AG10803 (cell line): ENCODE results near the gene RARRES2.

Source experiments
- DNase-seq: peaks from one replicate; pipeline ENCODE4 v3.0.0; 2010; ENCODE audit warnings: low read depth
- H3K4me3 ChIP-seq: 2 replicates; pipeline ENCODE4 v1.5.1; 2011; ENCODE audit warnings: mild to moderate bottlenecking, low read length, control low read depth
- TF ChIP-seq, protein P1 (sequence below): conservative IDR thresholded peaks from 2 replicates; pipeline ENCODE4 v1.5.1; 2011; ENCODE audit warnings: mild to moderate bottlenecking, low read length, control low read depth, inconsistent platforms

The RARRES2 gene

DNA sequence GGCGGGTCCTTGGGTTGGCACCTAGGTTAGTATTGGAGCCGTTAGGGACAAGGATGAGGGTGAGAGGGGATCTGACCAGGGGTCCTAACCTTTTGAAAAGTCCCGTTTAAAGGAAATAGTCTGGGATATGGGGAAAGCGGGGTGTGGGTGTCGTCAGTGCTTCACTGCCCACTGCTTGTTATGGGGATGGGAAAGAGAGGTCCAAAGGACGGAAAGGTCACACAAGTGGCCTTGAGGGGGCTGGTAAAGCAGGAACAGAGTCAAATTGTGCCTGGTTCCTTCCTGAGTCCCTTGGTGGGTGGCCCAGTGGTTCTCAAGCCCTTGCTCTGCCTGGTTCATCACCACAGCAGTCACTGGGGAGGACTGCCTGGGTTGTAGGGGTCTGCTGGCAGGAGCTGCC, 35.1 kb upstream of the RARRES2 start:
- TF ChIP-seq, protein P1, sequence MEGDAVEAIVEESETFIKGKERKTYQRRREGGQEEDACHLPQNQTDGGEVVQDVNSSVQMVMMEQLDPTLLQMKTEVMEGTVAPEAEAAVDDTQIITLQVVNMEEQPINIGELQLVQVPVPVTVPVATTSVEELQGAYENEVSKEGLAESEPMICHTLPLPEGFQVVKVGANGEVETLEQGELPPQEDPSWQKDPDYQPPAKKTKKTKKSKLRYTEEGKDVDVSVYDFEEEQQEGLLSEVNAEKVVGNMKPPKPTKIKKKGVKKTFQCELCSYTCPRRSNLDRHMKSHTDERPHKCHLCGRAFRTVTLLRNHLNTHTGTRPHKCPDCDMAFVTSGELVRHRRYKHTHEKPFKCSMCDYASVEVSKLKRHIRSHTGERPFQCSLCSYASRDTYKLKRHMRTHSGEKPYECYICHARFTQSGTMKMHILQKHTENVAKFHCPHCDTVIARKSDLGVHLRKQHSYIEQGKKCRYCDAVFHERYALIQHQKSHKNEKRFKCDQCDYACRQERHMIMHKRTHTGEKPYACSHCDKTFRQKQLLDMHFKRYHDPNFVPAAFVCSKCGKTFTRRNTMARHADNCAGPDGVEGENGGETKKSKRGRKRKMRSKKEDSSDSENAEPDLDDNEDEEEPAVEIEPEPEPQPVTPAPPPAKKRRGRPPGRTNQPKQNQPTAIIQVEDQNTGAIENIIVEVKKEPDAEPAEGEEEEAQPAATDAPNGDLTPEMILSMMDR: no peak
- no peak for DNase-seq
- no peak overlapping the region for H3K4me3 ChIP-seq

DNA sequence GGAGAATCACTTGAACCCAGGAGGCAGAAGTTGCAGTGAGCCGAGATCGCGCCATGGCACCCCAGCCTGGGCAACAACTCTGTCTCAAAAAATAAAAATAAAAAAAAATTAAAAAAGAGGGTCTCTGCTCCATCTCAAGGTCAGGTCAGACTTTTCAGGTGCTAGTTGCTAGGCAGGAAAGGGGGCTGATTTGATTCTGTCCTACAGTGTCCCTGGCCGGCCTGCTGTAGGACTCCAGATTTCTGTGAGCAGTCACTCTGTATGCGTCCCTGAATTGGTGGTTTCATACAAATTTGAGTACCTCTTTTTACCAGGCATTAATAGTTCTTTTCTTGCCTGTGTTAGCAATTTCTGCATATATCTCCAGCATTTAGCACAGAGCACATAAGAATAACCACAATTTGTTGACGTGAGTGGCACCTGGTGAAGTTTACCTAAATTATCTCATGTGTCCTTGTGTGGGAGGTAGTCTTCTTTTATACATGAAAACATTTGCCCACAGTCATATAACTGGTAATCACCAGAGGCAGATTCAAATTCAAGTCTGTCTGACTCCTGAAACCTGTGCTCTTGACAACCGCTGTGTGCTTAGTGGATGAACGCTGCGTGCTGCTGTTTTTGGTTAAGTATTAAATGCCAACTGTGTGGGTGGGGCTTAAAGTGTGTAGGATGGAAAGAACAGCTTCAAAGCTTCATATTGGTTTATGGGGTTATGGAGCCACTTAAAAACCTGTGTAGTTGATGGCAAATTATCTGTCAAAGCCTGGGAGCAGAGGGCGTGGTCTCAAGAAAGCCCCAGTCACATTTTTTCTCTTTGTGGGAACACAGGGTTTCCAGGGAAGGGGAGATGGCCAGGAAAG, 34.5 kb upstream of the RARRES2 start:
- TF ChIP-seq, protein P1: no peak
- H3K4me3 ChIP-seq: no peak overlapping the region
- DNase-seq: no peak

DNA sequence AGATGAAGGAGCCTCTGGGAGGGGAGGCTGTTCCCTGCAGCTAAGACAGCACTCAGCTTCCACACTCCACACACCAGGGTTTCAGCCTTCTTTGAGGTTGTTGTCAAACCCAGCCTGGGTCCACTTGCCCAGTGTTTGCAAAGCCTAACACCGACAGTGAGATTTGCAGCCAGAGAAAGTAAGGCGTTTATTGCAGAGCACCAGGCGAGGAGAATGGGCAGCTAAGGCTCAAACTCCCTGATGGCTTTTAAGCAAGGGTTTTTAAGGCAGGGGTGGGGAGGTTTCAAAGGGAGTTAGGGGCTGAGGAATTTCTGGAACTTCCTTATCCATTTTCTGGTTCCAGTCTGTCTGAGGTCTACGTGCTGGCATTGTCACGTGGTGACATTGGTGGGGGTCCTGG, 33.0 kb upstream of the RARRES2 start:
- TF ChIP-seq, protein P1: no peak
- no peak overlapping the region for H3K4me3 ChIP-seq
- DNase-seq: no peak

DNA sequence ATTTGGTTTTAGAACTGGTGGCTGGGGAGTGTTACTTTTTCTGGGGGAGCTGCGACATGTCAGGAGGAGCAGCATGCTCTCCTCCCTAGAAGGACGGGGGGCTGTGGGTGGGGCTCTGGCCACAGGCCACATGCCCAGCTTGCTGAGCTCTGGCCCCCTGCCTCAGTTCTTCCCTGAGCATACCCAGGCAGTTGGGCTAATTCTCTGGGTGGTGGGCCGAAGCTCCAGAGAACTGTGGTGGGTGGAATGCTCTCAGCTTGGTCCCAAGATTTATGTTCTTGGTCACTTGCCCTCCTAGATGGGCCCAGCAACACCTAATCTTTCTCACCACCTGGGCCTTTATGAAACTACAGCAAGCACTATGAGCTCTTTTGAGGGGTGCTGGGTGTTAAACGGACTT, 32.6 kb upstream of the RARRES2 start:
- TF ChIP-seq, protein P1: no peak
- no peak overlapping the region for H3K4me3 ChIP-seq
- DNase-seq: no peak

DNA sequence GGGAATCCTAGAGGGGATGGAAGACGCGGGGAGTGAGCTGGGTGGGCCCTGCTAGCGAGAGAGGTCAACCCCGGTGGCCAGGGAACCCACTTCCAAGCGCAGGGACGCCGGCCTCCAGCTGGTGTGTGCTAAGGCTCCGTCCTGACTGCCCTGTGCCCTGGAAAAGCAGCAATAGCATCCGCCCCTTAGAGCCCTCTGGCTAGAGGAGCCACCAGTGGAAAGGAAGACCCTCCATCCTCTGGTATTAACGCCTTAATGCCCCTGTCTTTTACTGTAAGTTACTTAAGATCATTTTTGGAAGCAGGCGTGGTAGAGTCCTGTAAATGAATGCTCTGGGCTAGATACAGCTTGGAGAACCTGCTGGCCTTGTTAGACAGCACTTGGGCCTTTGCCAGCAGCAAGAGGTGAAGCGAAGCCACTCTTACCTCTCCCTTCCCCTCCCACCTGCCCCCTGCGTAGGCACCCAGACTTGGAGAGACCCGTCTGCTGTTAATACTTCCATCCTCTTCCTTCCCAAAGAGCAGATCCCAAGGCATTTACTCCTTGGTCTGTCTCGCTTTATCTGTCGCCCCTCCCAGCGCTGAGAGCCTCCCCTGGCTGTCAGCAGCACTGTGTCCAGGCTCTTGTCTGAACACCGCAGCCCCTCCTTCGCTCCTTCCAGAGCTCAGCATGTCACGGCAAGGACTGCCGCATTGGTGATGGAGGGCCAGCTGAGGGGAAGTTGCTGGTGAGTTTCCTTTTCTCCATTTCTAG, 31.8 kb upstream of the RARRES2 start:
- no peak for DNase-seq
- TF ChIP-seq, protein P1: no peak
- H3K4me3 ChIP-seq: no peak overlapping the region

DNA sequence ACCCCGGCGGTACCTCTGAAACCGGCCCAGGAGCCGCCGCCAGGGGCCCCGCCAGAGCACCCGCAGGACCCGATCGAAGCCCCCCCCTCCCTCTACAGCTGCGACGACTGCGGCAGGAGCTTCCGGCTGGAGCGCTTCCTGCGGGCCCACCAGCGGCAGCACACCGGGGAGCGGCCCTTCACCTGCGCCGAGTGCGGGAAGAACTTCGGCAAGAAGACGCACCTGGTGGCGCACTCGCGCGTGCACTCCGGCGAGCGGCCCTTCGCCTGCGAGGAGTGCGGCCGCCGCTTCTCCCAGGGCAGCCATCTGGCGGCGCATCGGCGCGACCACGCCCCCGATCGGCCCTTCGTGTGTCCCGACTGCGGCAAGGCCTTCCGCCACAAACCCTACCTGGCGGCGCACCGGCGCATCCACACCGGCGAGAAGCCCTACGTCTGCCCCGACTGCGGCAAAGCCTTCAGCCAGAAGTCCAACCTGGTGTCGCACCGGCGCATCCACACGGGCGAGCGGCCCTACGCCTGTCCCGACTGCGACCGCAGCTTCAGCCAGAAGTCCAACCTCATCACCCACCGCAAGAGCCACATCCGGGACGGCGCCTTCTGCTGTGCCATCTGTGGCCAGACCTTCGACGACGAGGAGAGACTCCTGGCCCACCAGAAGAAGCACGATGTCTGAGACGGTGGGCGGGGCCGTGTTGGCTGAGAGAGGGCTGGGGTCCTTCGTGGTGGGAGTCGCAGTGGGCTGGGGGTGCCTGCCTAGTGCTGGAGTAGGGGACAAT, 31.0 kb upstream of the RARRES2 start:
- DNase-seq: no peak
- TF ChIP-seq, protein P1: no peak
- H3K4me3 ChIP-seq: no peak overlapping the region

DNA sequence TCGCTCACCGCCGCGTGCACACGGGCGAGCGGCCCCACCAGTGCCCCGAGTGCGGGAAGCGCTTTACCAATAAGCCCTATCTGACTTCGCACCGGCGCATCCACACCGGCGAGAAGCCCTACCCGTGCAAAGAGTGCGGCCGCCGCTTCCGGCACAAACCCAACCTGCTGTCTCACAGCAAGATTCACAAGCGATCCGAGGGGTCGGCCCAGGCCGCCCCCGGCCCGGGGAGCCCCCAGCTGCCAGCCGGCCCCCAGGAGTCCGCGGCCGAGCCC, 30.5 kb upstream of the RARRES2 start:
- TF ChIP-seq, protein P1: no peak
- no peak overlapping the region for H3K4me3 ChIP-seq
- no peak for DNase-seq
